RWPE1 (cell line): ENCODE measurements around the gene PKDCC.

Experiments used
- CTCF ChIA-PET: fragments of 350-600 bp; sonication (Branson Sonifier 250); formaldehyde crosslinking; extraction: SDS; loops from one replicate; lab custom pipeline; 2021; lab: Yijun Ruan, JAX
- POLR2A ChIA-PET: fragments of 400-600 bp; formaldehyde crosslinking; extraction: SDS; loops from one replicate; lab custom pipeline; 2020; ENCODE audit warnings: antibody characterized with exemption; ENCODE audit not compliant: low non-redundant PET; lab: Yijun Ruan, JAX
- DNase-seq: peaks from one replicate; pipeline ENCODE4 v3.0.0; 2012; ENCODE audit warnings: low spot score
- H3K27ac ChIP-seq: fragments of 450-650 bp; 2 replicates; pipeline ENCODE4 v1.5.1; 2017
- TF ChIP-seq, protein P1 (sequence below): fragments of 450-650 bp; conservative IDR thresholded peaks from 2 replicates; pipeline ENCODE4 v1.5.1; 2017; ENCODE audit warnings: low read depth, mild to moderate bottlenecking

Gene PKDCC

GRCh38 chr2:42100683-42101205 is 52.9 kb downstream of the PKDCC start:
- ChIA-PET CTCF (interaction anchor here (0.6 kb wide), 1 partner anchor 13 kb away, joined by 3 read pairs; no protein-coding TSS in a partner anchor), POLR2A (no interaction called here)
- H3K27ac ChIP-seq, result no peak overlapping the region
- TF ChIP-seq, protein P1, sequence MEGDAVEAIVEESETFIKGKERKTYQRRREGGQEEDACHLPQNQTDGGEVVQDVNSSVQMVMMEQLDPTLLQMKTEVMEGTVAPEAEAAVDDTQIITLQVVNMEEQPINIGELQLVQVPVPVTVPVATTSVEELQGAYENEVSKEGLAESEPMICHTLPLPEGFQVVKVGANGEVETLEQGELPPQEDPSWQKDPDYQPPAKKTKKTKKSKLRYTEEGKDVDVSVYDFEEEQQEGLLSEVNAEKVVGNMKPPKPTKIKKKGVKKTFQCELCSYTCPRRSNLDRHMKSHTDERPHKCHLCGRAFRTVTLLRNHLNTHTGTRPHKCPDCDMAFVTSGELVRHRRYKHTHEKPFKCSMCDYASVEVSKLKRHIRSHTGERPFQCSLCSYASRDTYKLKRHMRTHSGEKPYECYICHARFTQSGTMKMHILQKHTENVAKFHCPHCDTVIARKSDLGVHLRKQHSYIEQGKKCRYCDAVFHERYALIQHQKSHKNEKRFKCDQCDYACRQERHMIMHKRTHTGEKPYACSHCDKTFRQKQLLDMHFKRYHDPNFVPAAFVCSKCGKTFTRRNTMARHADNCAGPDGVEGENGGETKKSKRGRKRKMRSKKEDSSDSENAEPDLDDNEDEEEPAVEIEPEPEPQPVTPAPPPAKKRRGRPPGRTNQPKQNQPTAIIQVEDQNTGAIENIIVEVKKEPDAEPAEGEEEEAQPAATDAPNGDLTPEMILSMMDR, result no peak
- DNase-seq, result no peak

DNA sequence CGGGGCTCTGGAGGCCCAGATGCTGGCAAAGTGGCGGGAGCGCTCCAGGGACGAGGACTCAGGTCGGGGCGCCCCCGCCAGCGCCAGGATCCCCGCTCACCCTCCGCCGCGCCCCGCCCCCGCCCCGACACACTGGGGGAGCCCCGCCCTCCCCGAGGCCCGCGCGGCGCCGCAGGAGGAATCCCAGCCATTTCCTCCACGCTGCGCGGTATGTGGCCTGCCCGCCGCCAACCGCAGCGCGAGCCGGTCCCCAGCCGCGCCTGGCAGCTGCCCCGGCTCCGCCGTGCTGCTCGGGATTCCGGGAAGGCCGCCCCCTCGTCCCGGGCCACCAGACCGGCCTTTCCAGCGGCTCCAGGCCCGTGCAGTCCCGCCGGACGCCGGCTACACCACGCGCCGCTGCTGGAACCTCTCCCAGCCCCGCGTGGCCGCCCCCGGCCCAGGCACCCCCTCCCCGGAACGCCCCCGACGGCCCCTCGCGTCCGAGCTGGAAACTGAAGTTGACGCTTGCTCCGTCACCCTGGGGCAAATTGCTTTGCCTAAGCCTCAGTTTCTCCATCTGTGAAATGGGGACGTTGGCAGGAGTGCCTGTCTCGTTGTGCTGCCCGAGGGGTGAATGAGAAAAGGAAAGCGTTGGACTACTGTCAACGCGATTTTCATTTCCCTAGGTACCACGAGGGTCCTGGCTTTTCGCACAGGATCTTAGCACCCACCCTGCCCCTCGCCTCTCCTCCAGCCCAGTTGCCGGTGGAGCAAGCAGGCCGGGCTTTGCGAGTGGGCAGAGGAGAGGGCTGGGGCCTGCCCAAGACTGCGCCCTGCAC is 53.6 kb downstream of the PKDCC start:
- ChIA-PET POLR2A (no interaction called here), CTCF (no interaction called here)
- DNase-seq, result peak; percentile 48
- TF ChIP-seq, protein P1, result no peak
- H3K27ac ChIP-seq, result no peak overlapping the region

- POLR2A ChIA-PET, result no interaction called here
- CTCF ChIA-PET, result interaction anchor here (0.6 kb wide), 1 partner anchor 525 kb away, joined by 4 read pairs; no protein-coding TSS in a partner anchor
- TF ChIP-seq, protein P1, result no peak
- DNase-seq, result no peak
- no peak overlapping the region for H3K27ac ChIP-seq
Measured at GRCh38 chr2:42102024-42102590, 54.3 kb downstream of the PKDCC start.

DNA sequence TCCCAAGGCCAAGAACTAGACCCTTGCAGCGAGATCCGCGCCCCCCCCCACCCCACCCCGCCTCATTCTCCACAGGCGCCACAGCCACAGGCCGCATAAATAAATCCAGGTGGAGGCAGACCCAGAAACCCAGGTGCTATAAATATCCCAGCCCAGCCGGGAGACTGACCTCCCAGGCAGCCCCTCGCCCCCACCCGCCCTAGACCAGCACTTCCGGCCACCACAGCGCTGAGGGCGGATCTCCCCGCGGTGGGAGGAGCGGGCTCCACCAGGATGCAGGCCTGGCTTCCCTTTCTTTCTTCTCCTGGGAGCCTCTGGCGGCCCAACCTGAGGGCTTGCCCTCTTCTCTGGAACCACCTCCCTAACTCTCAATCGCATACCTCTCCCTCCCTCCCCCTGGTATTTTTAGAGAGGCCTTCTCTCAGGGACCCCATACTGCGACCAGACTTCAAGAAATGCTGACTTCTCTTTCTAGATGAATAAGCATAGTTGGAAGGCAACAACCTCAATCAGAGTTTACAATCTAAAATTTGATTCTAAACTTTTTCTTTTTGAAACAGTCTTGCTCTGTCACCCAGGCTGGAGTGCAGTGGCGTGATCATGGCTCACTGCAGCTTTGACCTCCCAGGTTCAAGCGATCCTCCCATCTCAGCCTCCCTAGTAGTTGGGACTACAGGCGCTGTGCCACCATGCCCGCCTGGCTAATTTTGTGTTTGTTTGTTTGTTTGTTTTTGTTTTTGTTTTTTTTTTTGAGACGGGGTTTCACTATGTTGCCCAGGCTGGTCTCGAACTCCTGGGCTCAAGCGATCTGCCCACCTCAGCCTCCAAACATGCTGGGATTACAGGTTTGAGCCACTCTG is 55.0 kb downstream of the PKDCC start:
- TF ChIP-seq, protein P1, result no peak
- DNase-seq, result no peak
- H3K27ac ChIP-seq, result no peak overlapping the region
- CTCF ChIA-PET, result interaction anchor here (0.6 kb wide), 1 partner anchor 525 kb away, joined by 4 read pairs; no protein-coding TSS in a partner anchor
- POLR2A ChIA-PET, result no interaction called here

- H3K27ac ChIP-seq, result no peak overlapping the region
- TF ChIP-seq, protein P1, result no peak
- POLR2A ChIA-PET, result no interaction called here
- CTCF ChIA-PET, result interaction anchor here (1.0 kb wide), 1 partner anchor 14 kb away, joined by 4 read pairs; no protein-coding TSS in a partner anchor
- DNase-seq, result no peak
Measured at GRCh38 chr2:42103829-42104228, 56.0 kb downstream of the PKDCC start.

GRCh38 chr2:42104621-42105020 is 56.8 kb downstream of the PKDCC start:
- no peak overlapping the region for H3K27ac ChIP-seq
- ChIA-PET POLR2A (no interaction called here), CTCF (interaction anchor here (1.0 kb wide), 1 partner anchor 15 kb away, joined by 4 read pairs; no protein-coding TSS in a partner anchor)
- DNase-seq, result no peak
- TF ChIP-seq, protein P1, result no peak
